ENCODE results near the gene CANX. TPM values are rescaled to one million over a fixed set of nuclear protein-coding genes. Genes with fewer than 3 reads are reported as not detected.

The CANX gene
- 957 and 1,184 TPM in 2 replicates for total RNA-seq

GRCh38 chr5:179698935-179699615 is at the start of gene CANX:
Gene CANX, plus strand, starts transcription at chr5:179698967. Its CDS starts 6,715 bp downstream, at chr5:179705682.

GRCh38 chr5:179680780-179681401 is 17.9 kb upstream of the CANX start, which contains the start of gene CBY3:
Gene CBY3, minus strand, starts transcription at chr5:179681034. Its CDS starts 116 bp downstream, at chr5:179680918.

GRCh38 chr5:179732412-179732917 is 33.7 kb downstream of the CANX start, which contains the start of gene MAML1:
Gene MAML1, plus strand, starts transcription at chr5:179732822. Its CDS starts 291 bp downstream, at chr5:179733113.

Other genes with a start within 250 kb of the CANX start
- gene RUFY1, start 148.4 kb upstream of the CANX start, total RNA-seq = 46.4 and 58.1 TPM in 2 replicates
- 509 and 722 TPM in 2 replicates for gene HNRNPH1, start 75.3 kb upstream of the CANX start, total RNA-seq
- not detected in 2 replicates for gene CBY3, start 17.9 kb upstream of the CANX start, total RNA-seq
- 3.4 and 6.5 TPM in 2 replicates for gene MAML1, start 33.9 kb downstream of the CANX start, total RNA-seq
- gene LTC4S, start 95.0 kb downstream of the CANX start, total RNA-seq = 0.19 and 1.4 TPM in 2 replicates
- gene MGAT4B, start 107.9 kb downstream of the CANX start, total RNA-seq = 106 and 125 TPM in 2 replicates
- gene SQSTM1, start 121.9 kb downstream of the CANX start, total RNA-seq = 256 and 857 TPM in 2 replicates
- 11.9 and 17.2 TPM in 2 replicates for gene MRNIP, start 159.8 kb downstream of the CANX start, total RNA-seq
- gene TBC1D9B, start 208.9 kb downstream of the CANX start, total RNA-seq = 54.1 and 58.9 TPM in 2 replicates